Vagina (tissue), 2 donors: ENCODE data around the gene PRKAG3.

Experiments
- CTCF ChIP-seq, 3 experiments: fragments of 450-650 bp in 2 of 3; fragments of 200-600 bp in 1 of 3; sonication (generic) in 1 of 3; IDR thresholded peaks; one replicate each; pipeline ENCODE4 v1.5.1; 2017 to 2019; ENCODE audit warnings: antibody characterized with exemption in 3 of 3, mild to moderate bottlenecking in 2 of 3, moderate library complexity in 2 of 3
- POLR2A ChIP-seq, 2 donors: fragments of 450-650 bp; IDR thresholded peaks; one replicate each; pipeline ENCODE4 v1.6.1; 2017; ENCODE audit warnings: antibody characterized with exemption in 2 of 2, mild to moderate bottlenecking in 2 of 2, moderate library complexity in 2 of 2
- POLR2AphosphoS5 ChIP-seq, 2 donors: sonication (generic); formaldehyde crosslinking; IDR thresholded peaks; one replicate each; pipeline ENCODE4 v1.9.0; 2017; ENCODE audit warnings: antibody characterized with exemption in 2 of 2, mild to moderate bottlenecking in 2 of 2, low read depth in 1 of 2; ENCODE audit not compliant: insufficient read depth in 1 of 2

GRCh38 chr2:218869064-218869463 lies 37.5 kb upstream of the PRKAG3 start:
- TF ChIP-seq POLR2A (IDR thresholded peaks at IDR 0.05) = no peak
- no peak for TF ChIP-seq CTCF (IDR thresholded peaks at IDR 0.05)
- no peak for TF ChIP-seq POLR2AphosphoS5 (IDR thresholded peaks at IDR 0.05; ENCODE audit: insufficient read depth in 1 of 2, low read depth in 1 of 2)
